Fibroblast of skin of scalp (primary cell): Measurements from ENCODE around the gene ZC3H14.
A peak's percentile ranks its signal among the peaks of the same experiment; 100 is the strongest.

Source experiments
- DNase-seq: peaks from one replicate; pipeline ENCODE4 v3.0.0-alpha.2; 2013

Gene ZC3H14

GRCh38 chr14:88551980-88552431 lies 10.8 kb upstream of the ZC3H14 start:
- peak; percentile 19 for DNase-seq

- DNase-seq: no peak
These were observed 10.0 kb upstream of the ZC3H14 start for GRCh38 chr14:88552876-88553275.

- DNase-seq: no peak
These were observed 8.9 kb upstream of the ZC3H14 start for GRCh38 chr14:88553886-88554456.

GRCh38 chr14:88554457-88555286 lies 8.2 kb upstream of the ZC3H14 start, which contains the start of gene PTPN21:
Gene PTPN21 (minus strand): TSS chr14:88555007. CDS start chr14:88550417, 4,590 bp downstream.
- peak; percentile 77 for DNase-seq

DNA sequence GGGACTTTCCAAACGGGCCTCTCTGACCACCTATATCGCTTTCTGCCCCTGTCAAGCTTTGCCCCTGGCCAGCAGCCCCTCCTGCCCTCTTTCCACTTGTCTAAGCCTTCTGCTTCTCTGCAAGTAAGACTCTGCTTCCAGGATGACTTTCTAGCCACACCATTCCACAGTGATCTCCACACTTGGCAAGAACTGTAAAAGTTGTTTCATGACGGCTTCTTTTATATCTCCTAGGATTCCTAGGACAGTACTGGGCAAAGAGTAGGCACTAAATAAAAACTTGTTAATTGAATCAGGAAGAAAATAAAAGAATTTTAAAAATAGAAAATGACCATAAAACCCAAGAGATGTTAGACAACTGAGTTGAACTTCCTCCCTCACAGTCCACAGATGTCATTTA lies 6.3 kb upstream of the ZC3H14 start:
- no peak for DNase-seq

- peak; percentile 81 for DNase-seq
These were observed 3.0 kb upstream of the ZC3H14 start for GRCh38 chr14:88559852-88560251.

- no peak for DNase-seq
These were observed 356 bp upstream of the ZC3H14 start for GRCh38 chr14:88562532-88562830.

GRCh38 chr14:88563845-88564244 lies 1.0 kb downstream of the ZC3H14 start:
- DNase-seq: no peak

DNA sequence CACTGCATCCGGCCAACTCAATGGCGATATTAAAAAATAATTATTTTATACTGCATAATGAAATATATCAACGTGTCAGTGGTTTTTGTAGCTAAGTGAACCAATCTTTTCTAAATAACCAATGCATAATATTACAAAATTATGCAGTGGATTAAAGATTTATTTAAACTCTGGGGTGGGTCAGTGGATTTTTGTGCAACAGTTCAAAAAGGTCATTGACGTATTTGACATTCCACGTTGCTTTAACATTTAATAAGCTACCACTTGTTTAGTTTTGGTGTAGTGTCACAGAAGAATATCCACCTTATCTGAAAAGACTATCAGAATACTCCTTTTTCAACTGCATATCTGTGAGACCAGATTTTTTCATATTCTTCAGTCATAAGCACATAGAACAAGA lies 2.6 kb downstream of the ZC3H14 start:
- DNase-seq: no peak

GRCh38 chr14:88568196-88568595 lies 5.4 kb downstream of the ZC3H14 start:
- DNase-seq: no peak

- DNase-seq: no peak
These were observed 9.3 kb downstream of the ZC3H14 start for GRCh38 chr14:88572117-88572516.

GRCh38 chr14:88576222-88576621 lies 13.4 kb downstream of the ZC3H14 start:
- no peak for DNase-seq

- no peak for DNase-seq
These were observed 21.6 kb downstream of the ZC3H14 start for GRCh38 chr14:88584451-88584850.

- DNase-seq: no peak
These were observed 25.2 kb downstream of the ZC3H14 start for GRCh38 chr14:88588081-88588480.

- peak; percentile 5 for DNase-seq
These were observed 27.3 kb downstream of the ZC3H14 start for GRCh38 chr14:88590173-88590572.

DNA sequence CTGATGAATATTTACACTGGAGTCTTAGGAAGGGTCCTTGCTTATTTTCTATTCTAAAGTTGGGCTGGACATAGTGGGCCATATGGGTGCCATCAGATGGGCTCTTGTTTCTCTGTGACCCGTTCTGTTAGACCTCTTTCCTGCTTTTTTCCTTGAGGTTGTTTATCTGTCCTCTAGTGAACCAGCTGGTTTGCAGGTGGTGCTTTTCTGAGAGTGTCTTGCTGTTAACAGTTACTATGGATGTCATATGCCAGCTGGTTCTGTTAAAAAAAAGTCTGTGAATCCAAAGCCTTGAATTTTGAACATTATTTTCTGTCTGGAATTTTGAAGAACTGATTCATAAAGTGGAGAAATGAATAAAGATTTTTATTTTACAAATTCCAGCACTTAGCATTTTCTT lies 29.2 kb downstream of the ZC3H14 start:
- DNase-seq: no peak

GRCh38 chr14:88597038-88597437 lies 34.2 kb downstream of the ZC3H14 start:
- no peak for DNase-seq

GRCh38 chr14:88597601-88598000 lies 34.8 kb downstream of the ZC3H14 start:
- DNase-seq: no peak

DNA sequence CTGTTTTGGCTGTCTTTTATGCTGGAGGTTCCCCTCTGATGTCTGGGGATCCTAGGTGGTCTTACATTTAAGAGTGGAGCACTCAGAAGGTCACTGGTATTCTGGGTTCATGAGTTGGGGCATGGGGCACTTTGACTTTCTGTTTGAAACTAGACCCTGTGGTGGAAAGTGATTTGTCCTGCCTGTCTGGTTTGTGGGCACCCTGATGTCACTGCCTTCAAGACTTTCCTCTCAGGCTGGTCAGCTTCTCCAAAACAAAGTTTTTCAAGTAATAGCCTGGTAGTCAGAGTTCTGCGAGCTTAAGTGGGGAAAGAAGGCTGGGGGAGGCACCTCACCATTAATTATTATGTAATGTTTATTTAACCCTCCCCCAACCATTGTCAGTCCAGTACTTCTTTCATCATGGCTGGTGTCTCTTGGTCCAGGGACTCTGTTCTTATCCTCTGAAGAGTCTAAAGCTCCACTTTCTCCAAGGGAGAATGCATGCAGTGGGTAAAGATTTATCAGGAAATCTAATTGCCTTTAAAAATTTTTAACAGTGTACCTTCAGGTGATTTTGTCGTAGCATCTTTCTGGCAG lies 35.3 kb downstream of the ZC3H14 start:
- DNase-seq: no peak

DNA sequence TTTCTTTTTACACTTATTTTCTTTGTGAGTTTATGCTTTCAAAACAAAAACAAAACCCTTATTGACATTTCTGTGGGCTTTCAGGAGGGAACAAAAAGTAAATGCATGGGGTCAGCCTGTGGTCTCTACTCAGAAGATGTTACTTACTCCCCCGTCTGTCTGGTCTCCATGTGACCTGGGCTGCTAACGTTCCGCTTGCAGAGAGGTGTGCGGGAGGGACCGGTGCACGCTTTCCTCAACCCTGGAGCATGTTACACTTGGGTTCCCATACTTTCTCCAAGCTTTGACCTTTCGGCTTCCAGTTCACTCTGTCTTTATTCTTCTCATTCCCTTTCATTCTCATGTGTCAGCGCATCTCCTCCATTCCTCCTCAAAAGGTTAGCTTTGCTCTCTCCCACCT lies 36.5 kb downstream of the ZC3H14 start:
- DNase-seq: no peak

DNA sequence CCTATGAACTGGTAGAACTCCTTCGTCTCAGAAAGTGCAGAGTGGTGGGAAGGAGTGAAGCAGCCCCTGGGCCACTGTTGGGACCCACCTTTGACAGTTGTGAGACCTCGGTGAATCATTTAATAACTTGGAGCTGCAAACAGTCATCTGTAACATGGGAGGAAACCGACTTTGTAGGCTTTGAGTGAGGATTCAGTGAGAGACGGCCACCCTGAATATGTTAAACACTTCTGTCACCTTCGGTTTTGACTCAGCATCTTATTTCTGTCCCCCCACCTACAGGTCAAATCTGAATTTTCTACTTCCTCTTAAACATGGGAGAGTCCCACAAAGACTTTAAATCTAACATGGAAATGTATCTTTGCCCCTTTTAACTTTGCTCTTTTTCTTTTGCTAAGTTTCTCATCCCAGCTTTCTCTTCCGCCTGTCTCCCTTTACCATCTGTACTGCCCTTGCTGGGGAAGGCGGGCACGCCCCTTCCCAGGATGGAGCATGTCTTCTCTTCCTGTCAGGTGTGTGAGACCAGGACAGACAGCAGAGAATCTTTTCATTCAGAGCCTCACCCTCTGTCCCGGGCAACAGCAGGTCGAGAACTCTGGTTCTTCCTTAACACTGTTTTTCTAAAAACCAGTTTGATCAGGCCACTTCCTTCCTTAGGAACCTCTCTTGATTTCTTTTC lies 37.1 kb downstream of the ZC3H14 start:
- DNase-seq: no peak

DNA sequence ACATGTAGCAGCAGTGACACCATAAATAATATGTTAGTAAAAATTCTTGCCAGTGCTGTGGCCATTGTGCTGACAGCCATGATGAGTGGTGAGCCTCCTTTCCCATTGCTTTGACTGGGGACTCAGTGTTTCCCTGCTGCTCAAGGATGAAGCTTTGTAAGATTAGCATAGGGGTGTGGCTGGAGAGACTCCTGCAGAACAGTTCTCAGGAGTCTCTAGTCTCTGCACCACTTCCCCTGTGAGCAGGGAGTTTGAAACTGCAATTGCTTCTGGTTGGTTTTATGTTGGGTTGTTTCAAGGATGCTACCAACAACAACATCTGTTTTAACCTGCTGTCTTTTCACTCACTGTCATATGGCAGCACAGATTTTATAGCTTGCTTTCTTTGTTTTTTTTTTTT lies 41.4 kb downstream of the ZC3H14 start:
- no peak for DNase-seq

DNA sequence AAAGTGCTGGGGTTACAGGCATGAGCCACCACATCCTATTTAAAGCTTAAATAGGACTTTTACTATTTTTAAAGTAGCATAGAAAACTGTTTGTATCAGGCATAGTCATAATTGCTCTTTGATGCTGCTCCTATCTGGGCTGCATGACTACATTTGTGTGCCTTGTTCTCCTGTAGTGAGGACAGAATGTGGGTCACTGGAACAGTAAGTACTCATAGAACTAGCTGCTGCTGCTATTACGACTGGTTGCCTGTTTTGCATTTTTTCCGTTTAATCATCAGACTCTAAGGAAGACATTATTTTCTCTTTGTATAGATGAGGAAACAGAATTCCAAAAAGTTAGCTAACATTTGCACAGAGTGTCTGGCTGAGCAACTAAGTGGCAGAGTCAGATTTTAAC lies 42.8 kb downstream of the ZC3H14 start:
- no peak for DNase-seq
